Measurements from ENCODE around the gene CATSPERZ.

CATSPERZ gene

GRCh38 chr11:64334764-64335735 is 34.9 kb downstream of the CATSPERZ start:
- Histone ChIP-seq H3K27ac (peak overlapping the region; percentile 46), H4K20me1 (ENCODE audit: insufficient read depth) (no peaks in the 10 kb centered on the region), H3K4me2 (peak overlapping the region; percentile 76), H3K36me3 (ENCODE audit: insufficient read depth) (no peaks in the 10 kb centered on the region), H3K27me3 (ENCODE audit: insufficient read depth, low read depth) (no peaks in the 10 kb centered on the region), H2AFZ (ENCODE audit: low read depth) (no peak overlapping the region), H3K4me1 (ENCODE audit: low read depth, poor library complexity, severe bottlenecking) (peaks cover 48% of the 10 kb centered on the region), H3K9ac (no peak overlapping the region), H3K79me2 (ENCODE audit: insufficient read depth, low read depth) (no peaks in the 10 kb centered on the region), H3K4me3 (IDR thresholded peaks at IDR 0.05; ENCODE audit: insufficient read depth, low read depth, low read length) (no peak overlapping the region)
- TF ChIP-seq, protein P1, sequence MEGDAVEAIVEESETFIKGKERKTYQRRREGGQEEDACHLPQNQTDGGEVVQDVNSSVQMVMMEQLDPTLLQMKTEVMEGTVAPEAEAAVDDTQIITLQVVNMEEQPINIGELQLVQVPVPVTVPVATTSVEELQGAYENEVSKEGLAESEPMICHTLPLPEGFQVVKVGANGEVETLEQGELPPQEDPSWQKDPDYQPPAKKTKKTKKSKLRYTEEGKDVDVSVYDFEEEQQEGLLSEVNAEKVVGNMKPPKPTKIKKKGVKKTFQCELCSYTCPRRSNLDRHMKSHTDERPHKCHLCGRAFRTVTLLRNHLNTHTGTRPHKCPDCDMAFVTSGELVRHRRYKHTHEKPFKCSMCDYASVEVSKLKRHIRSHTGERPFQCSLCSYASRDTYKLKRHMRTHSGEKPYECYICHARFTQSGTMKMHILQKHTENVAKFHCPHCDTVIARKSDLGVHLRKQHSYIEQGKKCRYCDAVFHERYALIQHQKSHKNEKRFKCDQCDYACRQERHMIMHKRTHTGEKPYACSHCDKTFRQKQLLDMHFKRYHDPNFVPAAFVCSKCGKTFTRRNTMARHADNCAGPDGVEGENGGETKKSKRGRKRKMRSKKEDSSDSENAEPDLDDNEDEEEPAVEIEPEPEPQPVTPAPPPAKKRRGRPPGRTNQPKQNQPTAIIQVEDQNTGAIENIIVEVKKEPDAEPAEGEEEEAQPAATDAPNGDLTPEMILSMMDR (conservative IDR thresholded peaks at IDR 0.05; ENCODE audit: low read depth, low read length): no peak

DNA sequence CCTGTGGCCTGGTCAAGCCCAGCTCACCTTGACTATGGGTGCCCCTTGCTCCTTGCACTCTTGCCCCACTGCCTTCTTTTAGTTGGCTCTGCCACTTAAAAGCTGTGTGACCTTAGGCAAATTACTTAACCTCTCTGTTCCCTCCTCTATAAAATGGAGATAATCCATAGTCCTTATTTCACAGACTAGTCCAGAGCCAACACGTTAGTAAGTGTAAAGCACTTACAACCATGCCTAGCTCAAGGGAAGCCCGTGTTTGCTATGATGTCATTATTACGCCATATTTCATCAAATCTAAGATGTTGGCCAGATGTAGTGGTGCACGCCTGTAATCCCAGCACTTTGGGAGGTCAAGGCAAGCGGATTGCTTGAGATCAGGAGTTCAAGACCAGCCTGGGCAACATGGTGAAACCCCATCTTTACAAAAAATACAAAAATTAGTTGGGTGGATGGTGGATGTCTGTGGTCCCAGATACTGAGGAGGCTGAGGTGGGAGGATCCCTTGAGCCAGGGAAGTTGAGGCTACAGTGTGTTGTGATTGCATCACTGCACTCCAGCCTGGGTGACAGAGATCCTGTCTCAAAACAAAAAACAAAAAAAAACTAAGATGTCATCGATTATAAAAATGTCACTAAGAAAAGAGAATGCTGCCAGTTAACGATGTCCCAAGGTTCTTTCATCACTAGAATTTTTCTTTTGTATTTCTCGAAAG is 37.5 kb downstream of the CATSPERZ start:
- no peak overlapping the region for H3K4me2 ChIP-seq
- H3K27ac ChIP-seq: no peak overlapping the region

GRCh38 chr11:64338716-64339115 is 38.6 kb downstream of the CATSPERZ start:
- no peak overlapping the region for H3K4me3 ChIP-seq (IDR thresholded peaks at IDR 0.05; ENCODE audit: insufficient read depth, low read depth, low read length)
- H3K27ac ChIP-seq: no peak overlapping the region
- TF ChIP-seq, protein P1 (conservative IDR thresholded peaks at IDR 0.05; ENCODE audit: low read depth, low read length): no peak
- peaks cover 52% of the 10 kb centered on the region for H3K4me1 ChIP-seq (ENCODE audit: low read depth, poor library complexity, severe bottlenecking)
- H3K36me3 ChIP-seq (ENCODE audit: insufficient read depth): no peaks in the 10 kb centered on the region
- H3K27me3 ChIP-seq (ENCODE audit: insufficient read depth, low read depth): no peaks in the 10 kb centered on the region
- no peaks in the 10 kb centered on the region for H4K20me1 ChIP-seq (ENCODE audit: insufficient read depth)
- H3K9ac ChIP-seq: no peak overlapping the region
- peak overlapping the region; percentile 97; the same call in 1 of the 2 replicates for H3K4me2 ChIP-seq
- H3K79me2 ChIP-seq (ENCODE audit: insufficient read depth, low read depth): no peaks in the 10 kb centered on the region
- no peak overlapping the region for H2AFZ ChIP-seq (ENCODE audit: low read depth)

More for the DNA sequence above, 37.5 kb downstream of the CATSPERZ start:
- no peaks in the 10 kb centered on the region for H3K79me2 ChIP-seq (ENCODE audit: insufficient read depth, low read depth)
- H3K4me1 ChIP-seq (ENCODE audit: low read depth, poor library complexity, severe bottlenecking): peaks cover 52% of the 10 kb centered on the region
- H3K36me3 ChIP-seq (ENCODE audit: insufficient read depth): no peaks in the 10 kb centered on the region
- TF ChIP-seq, protein P1 (conservative IDR thresholded peaks at IDR 0.05; ENCODE audit: low read depth, low read length): no peak
- H3K27me3 ChIP-seq (ENCODE audit: insufficient read depth, low read depth): no peaks in the 10 kb centered on the region
- no peak overlapping the region for H2AFZ ChIP-seq (ENCODE audit: low read depth)
- no peaks in the 10 kb centered on the region for H4K20me1 ChIP-seq (ENCODE audit: insufficient read depth)
- H3K9ac ChIP-seq: no peak overlapping the region
- no peak overlapping the region for H3K4me3 ChIP-seq (IDR thresholded peaks at IDR 0.05; ENCODE audit: insufficient read depth, low read depth, low read length)

DNA sequence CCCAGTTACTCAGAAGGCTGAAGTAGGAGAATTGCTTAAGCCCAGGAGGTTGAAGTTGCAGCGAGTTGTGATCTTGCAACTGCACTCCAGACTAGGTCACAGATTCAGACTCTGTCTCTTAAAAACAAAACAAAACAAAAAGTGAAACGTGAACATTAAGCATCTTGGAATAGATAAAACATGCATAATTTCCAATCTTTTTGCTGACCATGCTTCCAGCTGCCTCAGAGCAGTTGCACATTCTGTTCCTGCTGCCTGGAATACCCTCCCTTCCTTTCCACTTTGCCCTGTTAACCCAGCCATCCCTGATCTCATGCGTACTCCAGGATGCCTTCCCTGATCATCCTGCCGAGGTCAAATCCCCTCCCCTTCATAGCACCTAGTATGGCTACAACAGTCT is 39.1 kb downstream of the CATSPERZ start:
- no peaks in the 10 kb centered on the region for H4K20me1 ChIP-seq (ENCODE audit: insufficient read depth)
- H3K79me2 ChIP-seq (ENCODE audit: insufficient read depth, low read depth): no peaks in the 10 kb centered on the region
- TF ChIP-seq, protein P1 (conservative IDR thresholded peaks at IDR 0.05; ENCODE audit: low read depth, low read length): no peak
- peaks cover 51% of the 10 kb centered on the region for H3K4me1 ChIP-seq (ENCODE audit: low read depth, poor library complexity, severe bottlenecking)
- 0 out of 2 replicates have a peak overlapping the region, but pooled peaks have one; percentile 51 for H3K9ac ChIP-seq
- H3K4me2 ChIP-seq: peak overlapping the region; percentile 97
- peak overlapping the region; percentile 50; the same call in 1 of the 2 replicates for H2AFZ ChIP-seq (ENCODE audit: low read depth)
- H3K27me3 ChIP-seq (ENCODE audit: insufficient read depth, low read depth): no peaks in the 10 kb centered on the region
- H3K4me3 ChIP-seq (IDR thresholded peaks at IDR 0.05; ENCODE audit: insufficient read depth, low read depth, low read length): no peak overlapping the region
- H3K27ac ChIP-seq: peak overlapping the region; percentile 25; the same call in 1 of the 2 replicates
- no peaks in the 10 kb centered on the region for H3K36me3 ChIP-seq (ENCODE audit: insufficient read depth)
